Upper lobe of right lung (tissue), 1 donor: Measurements from ENCODE around the gene MINK1. TPM values are rescaled to one million over a fixed set of nuclear protein-coding genes. Genes with fewer than 3 reads are reported as not detected.

ENCODE experiments used
- ATAC-seq: fragments of 200-7000 bp; cut with Tn5 transposase; one replicate; pipeline ENCODE4 v1.9.1; 2020; ENCODE audit warnings: mild to moderate bottlenecking, moderate library complexity
- DNase-seq: peaks from one replicate; pipeline ENCODE4 v3.0.0-alpha.2; 2020
- H3K27ac ChIP-seq: fragments of 200-600 bp; one replicate; pipeline ENCODE4 v1.8.0; 2022
- H3K27me3 ChIP-seq: fragments of 200-600 bp; one replicate; pipeline ENCODE4 v1.8.0; 2022; ENCODE audit warnings: mild to moderate bottlenecking
- H3K36me3 ChIP-seq: fragments of 200-600 bp; one replicate; pipeline ENCODE4 v1.8.0; 2022
- H3K4me1 ChIP-seq: fragments of 200-600 bp; one replicate; pipeline ENCODE4 v1.8.0; 2022
- H3K4me3 ChIP-seq: fragments of 200-600 bp; one replicate; pipeline ENCODE4 v1.8.0; 2022; ENCODE audit warnings: mild to moderate bottlenecking
- H3K9me3 ChIP-seq: fragments of 200-600 bp; one replicate; pipeline ENCODE4 v1.8.0; 2022
- intact Hi-C: fragments of 100-400 bp; cut with DNase I; formaldehyde crosslinking; loops from one replicate; pipeline ENCODE4 v1.11.0; 2022
- total RNA-seq: library from RNA; stranded (reverse); fragmentation: NEBNext Ultra II Directional; extraction: Animal tissue kit (Norgen Biotek cat#: 25700); gene quantifications from one replicate; pipeline ENCODE4 v1.2.1, GENCODE V29; 2021
- TF ChIP-seq, protein P1 (sequence below): fragments of 200-600 bp; IDR thresholded peaks from one replicate; pipeline ENCODE4 v1.8.0; 2022; ENCODE audit warnings: antibody characterized with exemption
- donor health status: DM: no; HTN: yes; CAD: no; lungs with severe emphysema.

MINK1 gene
- total RNA-seq, 1 donor from 2014 or later, result 121 TPM

GRCh38 chr17:4843321-4844000 lies 10.3 kb downstream of the MINK1 start:
- TF ChIP-seq, protein P1, sequence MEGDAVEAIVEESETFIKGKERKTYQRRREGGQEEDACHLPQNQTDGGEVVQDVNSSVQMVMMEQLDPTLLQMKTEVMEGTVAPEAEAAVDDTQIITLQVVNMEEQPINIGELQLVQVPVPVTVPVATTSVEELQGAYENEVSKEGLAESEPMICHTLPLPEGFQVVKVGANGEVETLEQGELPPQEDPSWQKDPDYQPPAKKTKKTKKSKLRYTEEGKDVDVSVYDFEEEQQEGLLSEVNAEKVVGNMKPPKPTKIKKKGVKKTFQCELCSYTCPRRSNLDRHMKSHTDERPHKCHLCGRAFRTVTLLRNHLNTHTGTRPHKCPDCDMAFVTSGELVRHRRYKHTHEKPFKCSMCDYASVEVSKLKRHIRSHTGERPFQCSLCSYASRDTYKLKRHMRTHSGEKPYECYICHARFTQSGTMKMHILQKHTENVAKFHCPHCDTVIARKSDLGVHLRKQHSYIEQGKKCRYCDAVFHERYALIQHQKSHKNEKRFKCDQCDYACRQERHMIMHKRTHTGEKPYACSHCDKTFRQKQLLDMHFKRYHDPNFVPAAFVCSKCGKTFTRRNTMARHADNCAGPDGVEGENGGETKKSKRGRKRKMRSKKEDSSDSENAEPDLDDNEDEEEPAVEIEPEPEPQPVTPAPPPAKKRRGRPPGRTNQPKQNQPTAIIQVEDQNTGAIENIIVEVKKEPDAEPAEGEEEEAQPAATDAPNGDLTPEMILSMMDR, result no peak
- intact Hi-C loops, result no loop called here
- H3K27ac ChIP-seq, result peak overlapping the region; percentile 32
- ATAC-seq, result no peak
- H3K27me3 ChIP-seq, result no peaks in the 10 kb centered on the region
- no peak overlapping the region for H3K4me3 ChIP-seq
- peaks cover 22% of the 10 kb centered on the region for H3K4me1 ChIP-seq
- DNase-seq, result no peak
- H3K9me3 ChIP-seq, result no peaks in the 10 kb centered on the region
- no peaks in the 10 kb centered on the region for H3K36me3 ChIP-seq

DNA sequence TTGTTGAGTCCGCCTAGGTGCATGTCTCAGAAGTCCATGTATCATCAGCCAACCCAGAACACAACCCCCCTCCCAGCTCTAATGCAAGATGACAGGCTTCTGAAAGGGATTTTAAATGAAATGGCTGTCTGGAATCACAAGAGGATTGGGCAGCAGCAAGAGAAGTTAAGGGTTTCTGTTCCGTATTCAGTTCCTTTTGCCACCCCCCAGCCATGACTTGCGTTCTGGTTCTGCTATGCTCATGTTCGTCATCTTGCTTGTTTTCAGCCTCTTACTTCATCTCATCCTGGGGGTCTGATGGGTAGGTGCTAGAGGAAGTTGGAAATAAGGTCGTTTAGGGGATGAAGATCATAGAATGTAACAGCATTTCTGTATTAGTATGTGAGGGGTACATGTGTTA lies 12.0 kb downstream of the MINK1 start:
- ATAC-seq (peak; percentile 76), DNase-seq (no peak)
- TF ChIP-seq, protein P1, result no peak
- Histone ChIP-seq H3K4me3 (no peak overlapping the region), H3K36me3 (no peaks in the 10 kb centered on the region), H3K27me3 (no peaks in the 10 kb centered on the region), H3K4me1 (peaks cover 33% of the 10 kb centered on the region), H3K9me3 (no peaks in the 10 kb centered on the region), H3K27ac (no peak overlapping the region)
- intact Hi-C loops, result no loop called here

- H3K4me1 ChIP-seq, result peaks cover 31% of the 10 kb centered on the region
- DNase-seq (no peak), ATAC-seq (no peak)
- no peak overlapping the region for H3K4me3 ChIP-seq
- TF ChIP-seq, protein P1, result no peak
- no peaks in the 10 kb centered on the region for H3K36me3 ChIP-seq
- intact Hi-C loops, result no loop called here
- H3K27me3 ChIP-seq, result no peaks in the 10 kb centered on the region
- no peaks in the 10 kb centered on the region for H3K9me3 ChIP-seq
- no peak overlapping the region for H3K27ac ChIP-seq
Observed at GRCh38 chr17:4846635-4847390, 13.7 kb downstream of the MINK1 start.

DNA sequence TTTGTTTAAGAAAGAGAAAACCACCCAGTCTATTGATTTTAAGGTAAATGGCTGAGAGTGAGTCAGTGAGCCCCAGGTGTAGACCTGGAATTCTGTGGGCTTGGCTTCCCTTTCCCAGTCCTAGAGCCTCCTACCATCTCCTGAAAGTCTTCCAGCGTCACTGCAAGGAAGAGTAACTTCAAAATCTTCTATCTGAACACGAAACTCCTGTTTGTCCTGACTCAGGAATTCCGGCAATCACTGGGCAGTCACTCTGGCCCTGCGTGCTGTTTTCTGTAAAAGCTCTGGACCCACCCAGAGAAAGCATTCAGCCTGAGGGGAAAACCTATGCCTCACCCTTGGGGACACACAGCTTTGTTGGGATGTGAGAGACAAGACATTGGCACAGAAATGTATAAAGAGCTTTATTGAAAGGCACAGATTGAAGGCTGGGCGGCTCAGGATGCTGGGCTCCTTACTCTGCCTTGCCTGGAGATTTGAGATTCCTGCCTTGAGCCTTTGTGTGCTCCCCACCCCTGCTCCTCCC lies 15.9 kb downstream of the MINK1 start:
- Histone ChIP-seq H3K27me3 (no peaks in the 10 kb centered on the region), H3K27ac (peak overlapping the region; percentile 45), H3K4me1 (peaks cover 35% of the 10 kb centered on the region), H3K4me3 (no peak overlapping the region), H3K36me3 (no peaks in the 10 kb centered on the region), H3K9me3 (no peaks in the 10 kb centered on the region)
- ATAC-seq, result no peak
- no peak for DNase-seq
- intact Hi-C loops, result no loop called here
- TF ChIP-seq, protein P1, result no peak

- H3K36me3 ChIP-seq, result no peaks in the 10 kb centered on the region
- no peak overlapping the region for H3K4me3 ChIP-seq
- no peak overlapping the region for H3K27ac ChIP-seq
- H3K27me3 ChIP-seq, result no peaks in the 10 kb centered on the region
- peaks cover 35% of the 10 kb centered on the region for H3K4me1 ChIP-seq
- ATAC-seq (no peak), DNase-seq (no peak)
- no peaks in the 10 kb centered on the region for H3K9me3 ChIP-seq
- TF ChIP-seq, protein P1, result no peak
- intact Hi-C loops, result no loop called here
Observed at GRCh38 chr17:4850246-4850645, 17.1 kb downstream of the MINK1 start.
